Activated CD8-positive, alpha-beta T cell treated with anti-CD3 and anti-CD28 coated beads for 36 hours (primary cell): ENCODE results near the gene GIMAP4. TPM values are rescaled to one million over a fixed set of nuclear protein-coding genes. Genes with fewer than 3 reads are reported as not detected.
"Not testable (repeated sequence)": the region's sequence is repeated elsewhere in the genome, so short reads cannot be mapped to it uniquely, and the experiment has no call there.

ENCODE experiments used
- ATAC-seq: fragments of 200-7000 bp; cut with Tn5 transposase; one replicate; pipeline ENCODE4 v1.10.0; 2021; ENCODE audit warnings: mild to moderate bottlenecking, moderate library complexity
- CTCF ChIA-PET: fragments of 350-600 bp; sonication (Branson Sonifier 250); formaldehyde crosslinking; loops from one replicate; lab custom pipeline; 2021; ENCODE audit warnings: antibody characterized with exemption; lab: Charles Lee
- POLR2A ChIA-PET: fragments of 350-600 bp; sonication (Branson Sonifier 250); formaldehyde crosslinking; loops from one replicate; lab custom pipeline; 2021; ENCODE audit warnings: antibody characterized with exemption; lab: Charles Lee
- DNase-seq: peaks from one replicate; pipeline ENCODE4 v3.0.0-alpha.2; 2020
- H3K27ac Mint-ChIP-seq: one replicate; pipeline ENCODE4 v1.8.0; 2021; ENCODE audit warnings: mild to moderate bottlenecking, mixed read lengths
- H3K27me3 Mint-ChIP-seq: one replicate; pipeline ENCODE4 v1.8.0; 2021; ENCODE audit warnings: mixed read lengths
- H3K36me3 Mint-ChIP-seq: one replicate; pipeline ENCODE4 v1.8.0; 2021; ENCODE audit warnings: low read depth, mixed read lengths
- H3K4me1 Mint-ChIP-seq: one replicate; pipeline ENCODE4 v1.8.0; 2021; ENCODE audit warnings: low read depth, mixed read lengths
- H3K4me3 Mint-ChIP-seq: one replicate; pipeline ENCODE4 v1.8.0; 2021; ENCODE audit warnings: mild to moderate bottlenecking, moderate library complexity, mixed read lengths
- H3K9me3 Mint-ChIP-seq: one replicate; pipeline ENCODE4 v1.8.0; 2021; ENCODE audit warnings: mixed read lengths
- CTCF ChIP-seq: fragments of 200-600 bp; IDR thresholded peaks from one replicate; pipeline ENCODE4 v1.8.0; 2022; ENCODE audit warnings: antibody characterized with exemption, mild to moderate bottlenecking
- intact Hi-C: fragments of 100-400 bp; cut with micrococcal nuclease; formaldehyde crosslinking; loops from one replicate; pipeline ENCODE4 v1.10.0; 2022
- total RNA-seq, 2 experiments: library from RNA; stranded (reverse); gene quantifications; one replicate each; pipeline ENCODE4 v1.2.3, GENCODE V29; 2021

Gene GIMAP4
- total RNA-seq, 2 experiments from 2014 or later: 88.3 to 97.8 TPM

- CTCF ChIA-PET: interaction anchor here (1.0 kb wide), 1 partner anchor 10 kb away, joined by 3 read pairs; no protein-coding TSS in a partner anchor
These were observed 45.7 kb downstream of the GIMAP4 start for GRCh38 chr7:150612925-150613324.

GRCh38 chr7:150613880-150614279 is 46.7 kb downstream of the GIMAP4 start:
- intact Hi-C loops: no loop called here
- peaks cover 8% of the 10 kb centered on the region for H3K36me3 Mint-ChIP-seq
- H3K27ac Mint-ChIP-seq: peak overlapping the region; percentile 75
- H3K4me1 Mint-ChIP-seq: peaks cover 58% of the 10 kb centered on the region
- DNase-seq (no peak), ATAC-seq (no peak)
- peaks cover 35% of the 10 kb centered on the region for H3K9me3 Mint-ChIP-seq
- H3K4me3 Mint-ChIP-seq: no peak overlapping the region
- ChIA-PET POLR2A (no interaction called here), CTCF (no interaction called here)
- TF ChIP-seq CTCF: no peak
- H3K27me3 Mint-ChIP-seq: no peaks in the 10 kb centered on the region

More at GRCh38 chr7:150612925-150613324, 45.7 kb downstream of the GIMAP4 start:
- no peak for TF ChIP-seq CTCF
- intact Hi-C loops: no loop called here
- DNase-seq (no peak), ATAC-seq (no peak)
- Mint-ChIP-seq H3K9me3 (peaks cover 28% of the 10 kb centered on the region), H3K27ac (peak overlapping the region; percentile 75), H3K27me3 (no peaks in the 10 kb centered on the region), H3K4me3 (no peak overlapping the region), H3K36me3 (peaks cover 8% of the 10 kb centered on the region), H3K4me1 (peaks cover 65% of the 10 kb centered on the region)
- POLR2A ChIA-PET: interaction anchor here (1.2 kb wide), 1 partner anchor 73 kb away, joined by 3 read pairs; the partner anchor contains the start of gene GIMAP2

GRCh38 chr7:150614426-150614825 is 47.2 kb downstream of the GIMAP4 start:
- H3K4me1 Mint-ChIP-seq: peaks cover 58% of the 10 kb centered on the region
- ATAC-seq, CTCF ChIA-PET, intact Hi-C loops, H3K27me3 Mint-ChIP-seq, DNase-seq, H3K4me3 Mint-ChIP-seq, H3K36me3 Mint-ChIP-seq: not testable (repeated sequence)
- POLR2A ChIA-PET: interaction anchor here (0.8 to 1.0 kb wide), 2 partner anchors 133 to 166 kb away, joined by 3 to 4 read pairs; no protein-coding TSS in a partner anchor
- H3K27ac Mint-ChIP-seq: peak overlapping the region; percentile 75
- H3K9me3 Mint-ChIP-seq: peaks cover 35% of the 10 kb centered on the region

- intact Hi-C loops, DNase-seq, ATAC-seq, H3K27me3 Mint-ChIP-seq, H3K36me3 Mint-ChIP-seq: not testable (repeated sequence)
- Mint-ChIP-seq H3K4me1 (peaks cover 58% of the 10 kb centered on the region), H3K27ac (peak overlapping the region; percentile 75), H3K9me3 (peaks cover 35% of the 10 kb centered on the region), H3K4me3 (peak overlapping the region; percentile 7)
- CTCF ChIA-PET: interaction anchor here (0.6 kb wide), 1 partner anchor 58 kb away, joined by 4 read pairs; no protein-coding TSS in a partner anchor
- POLR2A ChIA-PET: interaction anchor here (0.7 to 1.4 kb wide), 4 partner anchors 16 to 166 kb away, joined by 3 to 4 read pairs (median 3); partner anchors contain the start of gene GIMAP6
These were observed 48.1 kb downstream of the GIMAP4 start for GRCh38 chr7:150615221-150615755.

- POLR2A ChIA-PET: interaction anchor here (2.7 kb wide), 1 partner anchor 11 kb away, joined by 16 read pairs; the partner anchor contains the start of gene GIMAP6
- peaks cover 53% of the 10 kb centered on the region for H3K4me1 Mint-ChIP-seq
- no peaks in the 10 kb centered on the region for H3K27me3 Mint-ChIP-seq
- no peak for TF ChIP-seq CTCF
- ATAC-seq (no peak), DNase-seq (peak; percentile 51)
- intact Hi-C loops: no loop called here
- CTCF ChIA-PET: interaction anchor here (1.0 kb wide), 1 partner anchor 92 kb away, joined by 3 read pairs; no protein-coding TSS in a partner anchor
- H3K27ac Mint-ChIP-seq: peak overlapping the region; percentile 40
- peaks cover 19% of the 10 kb centered on the region for H3K9me3 Mint-ChIP-seq
- H3K36me3 Mint-ChIP-seq: peaks cover 16% of the 10 kb centered on the region
- no peak overlapping the region for H3K4me3 Mint-ChIP-seq
These were observed 52.9 kb downstream of the GIMAP4 start for GRCh38 chr7:150620061-150620460.
